HCT116 (cell line): ENCODE data around the gene TRIM65. TPM values are rescaled to one million over a fixed set of nuclear protein-coding genes. Genes with fewer than 3 reads are reported as not detected.

Experiments used
- ATAC-seq: fragments of 200-7000 bp; cut with Tn5 transposase; 2 replicates; pipeline ENCODE4 v1.9.1; 2020; ENCODE audit warnings: mild to moderate bottlenecking, moderate library complexity
- BruUV-seq: library from RNA; stranded (reverse); fragments of 400-500 nt; replicated peaks from 2 replicates; lab custom pipeline; 2021; lab: Mats Ljungman, UMichigan
- CTCF ChIA-PET: fragments of 300-600 bp; sonication (Branson Sonifier 250); formaldehyde crosslinking; loops from one replicate; lab custom pipeline; 2021; ENCODE audit warnings: antibody characterized with exemption; lab: Charles Lee
- POLR2A ChIA-PET: fragments of 300-600, 350-600 bp; sonication (Branson Sonifier 250); formaldehyde crosslinking; loops from one replicate; lab custom pipeline; 2021; ENCODE audit warnings: antibody characterized with exemption; lab: Charles Lee
- RAD21 ChIA-PET, 2 experiments: fragments of 300-600 bp; sonication (Branson Sonifier 250); formaldehyde crosslinking; loops; one replicate each; lab custom pipeline; 2023; ENCODE audit warnings: low total read pairs in 2 of 2; ENCODE audit not compliant: uncharacterized antibody in 2 of 2, unreplicated experiment in 2 of 2, low non-redundant PET in 1 of 2; lab: Charles Lee
- DNase-seq: peaks from one replicate; pipeline ENCODE4 v3.0.0-alpha.2; 2010; ENCODE audit warnings: low read depth, low spot score
- H2AFZ ChIP-seq: fragments of 200-600 bp; shearing (Covaris generic), sonication (generic); 2 replicates; pipeline ENCODE4 v1.6.1; 2017; ENCODE audit warnings: low read depth, mixed run types, mixed read lengths, antibody characterized with exemption, low read length; ENCODE audit not compliant: poor library complexity, severe bottlenecking
- H3K27ac ChIP-seq: 2 replicates; pipeline ENCODE4 v1.5.1; 2012; ENCODE audit warnings: low read depth, low read length
- H3K27me3 ChIP-seq: fragments of 200-600 bp; sonication (generic); 2 replicates; pipeline ENCODE4 v1.6.1; 2016; ENCODE audit warnings: mixed run types, low read length, mixed read lengths; ENCODE audit not compliant: insufficient read depth
- H3K36me3 ChIP-seq, 2 experiments: fragments of 200-500 bp in 1 of 2; fragments of 200-600 bp in 1 of 2; sonication (Bioruptor generic) in 1 of 2; sonication (generic) in 1 of 2; 2 replicates each; pipeline versions ENCODE4 v1.5.1 to v1.6.1; 2014 to 2016; ENCODE audit warnings: low read length in 2 of 2, inconsistent platforms in 1 of 2, mixed read lengths in 1 of 2, mixed run types in 1 of 2; ENCODE audit not compliant: insufficient read depth in 2 of 2, control insufficient read depth in 1 of 2
- H3K4me1 ChIP-seq, 2 experiments: fragments of 200-600 bp in 1 of 2; sonication (generic) in 1 of 2; 2 replicates each; pipeline versions ENCODE4 v1.5.1 to v1.6.1; 2012 to 2017; ENCODE audit warnings: low read length in 2 of 2, inconsistent platforms in 1 of 2, mild to moderate bottlenecking in 1 of 2, mixed read lengths in 1 of 2, mixed run types in 1 of 2, moderate library complexity in 1 of 2; ENCODE audit not compliant: insufficient read depth in 2 of 2, control insufficient read depth in 1 of 2
- H3K4me2 ChIP-seq: fragments of 200-600 bp; sonication (generic); 2 replicates; pipeline ENCODE4 v1.6.1; 2017; ENCODE audit warnings: mixed run types, low read length, mixed read lengths
- H3K4me3 ChIP-seq, 2 experiments: fragments of 200-600 bp in 1 of 2; sonication (generic) in 1 of 2; replicated peaks in 1 of 2; 2 replicates each; pipeline ENCODE4 v1.5.1; 2011 to 2016; ENCODE audit warnings: low read length in 2 of 2, control low read depth in 1 of 2, low read depth in 1 of 2, mild to moderate bottlenecking in 1 of 2, mixed read lengths in 1 of 2, mixed run types in 1 of 2
- H3K79me2 ChIP-seq: fragments of 200-600 bp; sonication (generic); 2 replicates; pipeline ENCODE4 v1.6.1; 2017; ENCODE audit warnings: mild to moderate bottlenecking, mixed run types, low read length, moderate library complexity, mixed read lengths; ENCODE audit not compliant: insufficient read depth
- H3K9ac ChIP-seq: fragments of 200-600 bp; sonication (generic); 2 replicates; pipeline ENCODE4 v1.6.1; 2016; ENCODE audit warnings: low read length, mixed read lengths
- H3K9me2 ChIP-seq: fragments of 200-600 bp; sonication (generic), shearing (Covaris generic); 2 replicates; pipeline ENCODE4 v1.6.1; 2017; ENCODE audit warnings: mixed run types, mild to moderate bottlenecking, moderate library complexity; ENCODE audit not compliant: insufficient read depth
- H3K9me3 ChIP-seq, 2 experiments: fragments of 200-500 bp in 1 of 2; fragments of 200-600 bp in 1 of 2; sonication (Bioruptor generic) in 1 of 2; sonication (generic) in 1 of 2; 2 replicates each; pipeline ENCODE4 v1.6.1; 2014 to 2017; ENCODE audit warnings: low read length in 2 of 2, mixed read lengths in 2 of 2, inconsistent platforms in 1 of 2, low read depth in 1 of 2, mild to moderate bottlenecking in 1 of 2, mixed run types in 1 of 2, moderate library complexity in 1 of 2; ENCODE audit not compliant: control insufficient read depth in 1 of 2, insufficient read depth in 1 of 2
- H4K20me1 ChIP-seq: fragments of 200-600 bp; sonication (generic), shearing (Covaris generic); 2 replicates; pipeline ENCODE4 v1.6.1; 2017; ENCODE audit warnings: mixed run types, mild to moderate bottlenecking, moderate library complexity; ENCODE audit not compliant: insufficient read depth
- ATF3 ChIP-seq: IDR thresholded peaks from 2 replicates; pipeline ENCODE4 v1.6.1; 2012
- CBX3 ChIP-seq: IDR thresholded peaks from 2 replicates; pipeline ENCODE4 v1.6.1; 2012; ENCODE audit warnings: low read depth
- CEBPB ChIP-seq: IDR thresholded peaks from 2 replicates; pipeline ENCODE4 v1.6.1; 2012; ENCODE audit warnings: low read depth
- EGR1 ChIP-seq: IDR thresholded peaks from 2 replicates; pipeline ENCODE4 v1.6.1; 2012; ENCODE audit warnings: low read depth
- ELF1 ChIP-seq: IDR thresholded peaks from 2 replicates; pipeline ENCODE4 v1.6.1; 2012; ENCODE audit warnings: low read depth, borderline replicate concordance
- EZH2phosphoT487 ChIP-seq: fragments of 200-600 bp; IDR thresholded peaks from 2 replicates; pipeline ENCODE4 v1.6.1; 2018; ENCODE audit warnings: antibody characterized with exemption, borderline replicate concordance
- FOSL1 ChIP-seq: IDR thresholded peaks from 2 replicates; pipeline ENCODE4 v1.6.1; 2012; ENCODE audit warnings: low read depth
- JUND ChIP-seq: IDR thresholded peaks from 2 replicates; pipeline ENCODE4 v1.6.1; 2012
- MAX ChIP-seq: IDR thresholded peaks from 2 replicates; pipeline ENCODE4 v1.6.1; 2012
- POLR2A ChIP-seq: IDR thresholded peaks from 2 replicates; pipeline ENCODE4 v1.7.0; 2011; ENCODE audit warnings: borderline replicate concordance; ENCODE audit not compliant: insufficient read depth, insufficient read length; ENCODE audit errors: extremely low read depth
- POLR2AphosphoS5 ChIP-seq: IDR thresholded peaks from 2 replicates; pipeline ENCODE4 v1.6.1; 2011; ENCODE audit warnings: mild to moderate bottlenecking, low read depth, low read length, moderate library complexity
- RAD21 ChIP-seq: IDR thresholded peaks from 2 replicates; pipeline ENCODE4 v1.6.1; 2012; ENCODE audit warnings: low read depth, mild to moderate bottlenecking
- SIN3A ChIP-seq: IDR thresholded peaks from 2 replicates; pipeline ENCODE4 v1.6.1; 2012; ENCODE audit warnings: low read depth
- SP1 ChIP-seq: IDR thresholded peaks from 2 replicates; pipeline ENCODE4 v1.6.1; 2012; ENCODE audit warnings: low read depth
- SRF ChIP-seq: IDR thresholded peaks from 2 replicates; pipeline ENCODE4 v1.6.1; 2012; ENCODE audit warnings: low read depth
- TCF7L2 ChIP-seq: IDR thresholded peaks from 2 replicates; pipeline ENCODE4 v1.7.0; 2011; ENCODE audit warnings: borderline replicate concordance, inconsistent platforms; ENCODE audit not compliant: insufficient read depth, insufficient read length; ENCODE audit errors: extremely low read depth
- YY1 ChIP-seq: IDR thresholded peaks from 2 replicates; pipeline ENCODE4 v1.6.1; 2011; ENCODE audit warnings: low read length, low read depth, moderate library complexity, mild to moderate bottlenecking; ENCODE audit not compliant: insufficient replicate concordance; ENCODE audit errors: extremely low read depth
- ZBTB33 ChIP-seq: IDR thresholded peaks from 2 replicates; pipeline ENCODE4 v1.6.1; 2011; ENCODE audit warnings: mild to moderate bottlenecking, low read length, moderate library complexity; ENCODE audit not compliant: insufficient replicate concordance; ENCODE audit errors: extremely low read depth
- ZNF274 ChIP-seq: fragments of 200-500 bp; sonication (Bioruptor generic); IDR thresholded peaks from 2 replicates; pipeline ENCODE4 v1.6.1; 2014; ENCODE audit warnings: mild to moderate bottlenecking, low read depth, low read length, inconsistent platforms
- intact Hi-C: fragments of 100-400 bp; cut with micrococcal nuclease; formaldehyde crosslinking; loops from 2 replicates; pipeline ENCODE4 v1.10.0; 2022
- total RNA-seq: library from RNA; stranded (reverse); gene quantifications from one replicate; pipeline ENCODE4 v1.2.1, GENCODE V29; 2021; ENCODE audit not compliant: unreplicated experiment

Gene TRIM65
- total RNA-seq, 1 experiment from 2014 or later, result 53.0 TPM

- TF ChIP-seq JUND, result no peak
- TF ChIP-seq SP1, result no peak
Measured at GRCh38 chr17:75845933-75846691, 50.6 kb downstream of the TRIM65 start (continued).

- intact Hi-C loops, result loop anchor here (1.0 to 2.0 kb wide), 2 partner anchors 10 to 60 kb away; partner anchors contain the start of genes UNK and WBP2
- H3K4me1 ChIP-seq, result peaks cover 33 to 63% of the 10 kb centered on the region in 2 experiments
- H3K4me2 ChIP-seq, result peak overlapping the region; percentile 99
- peak overlapping the region; percentile 86 for H3K9ac ChIP-seq
- no TSS peak for BruUV-seq
- ChIA-PET CTCF (interaction anchor here (0.9 to 3.3 kb wide), 17 partner anchors 10 to 212 kb away, joined by 3 to 46 read pairs (median 5); partner anchors contain the start of gene WBP2), RAD21 (interaction anchor here (1.1 to 1.4 kb wide), 2 partner anchors 9 to 69 kb away, joined by 3 to 4 read pairs; no protein-coding TSS in a partner anchor), POLR2A (interaction anchor here (0.7 to 3.3 kb wide), 13 partner anchors 10 to 72 kb away, joined by 3 to 42 read pairs (median 5); partner anchors contain the start of genes TRIM47, UNK and WBP2)
- H4K20me1 ChIP-seq, result no peaks in the 10 kb centered on the region
- no peaks in the 10 kb centered on the region for H3K79me2 ChIP-seq
- peak overlapping the region; percentile 88 for H3K27ac ChIP-seq
- no peak overlapping the region for H2AFZ ChIP-seq
- H3K4me3 ChIP-seq, result peak overlapping the region; percentile 46 to 57
- H3K27me3 ChIP-seq, result no peaks in the 10 kb centered on the region
- ATAC-seq, result peak; percentile 86
- peak; percentile 96 for DNase-seq
- no peaks in the 10 kb centered on the region for H3K9me3 ChIP-seq
- no peaks in the 10 kb centered on the region for H3K9me2 ChIP-seq
- H3K36me3 ChIP-seq, result peaks cover 19 to 21% of the 10 kb centered on the region in 2 experiments; a peak in 3 of 4 replicates
- TF ChIP-seq RAD21, result no peak
- no peak for TF ChIP-seq ZBTB33
- no peak; the same call in 1 of the 2 replicates for TF ChIP-seq SP1
- TF ChIP-seq SIN3A, result no peak; the same call in 1 of the 2 replicates
- no peak for TF ChIP-seq CEBPB
- no peak for TF ChIP-seq EZH2phosphoT487
- no peak for TF ChIP-seq EGR1
- TF ChIP-seq ATF3, result no peak
- TF ChIP-seq ZNF274, result no peak
- TF ChIP-seq TCF7L2, result no peak
- TF ChIP-seq FOSL1, result no peak
- peak; percentile 72 for TF ChIP-seq YY1
- no peak for TF ChIP-seq CBX3
- TF ChIP-seq SRF, result no peak
- peak; percentile 23 for TF ChIP-seq POLR2AphosphoS5
- TF ChIP-seq POLR2A, result no peak
- no peak for TF ChIP-seq ELF1
- peak; percentile 47; the same call in 1 of the 2 replicates for TF ChIP-seq MAX
Measured at GRCh38 chr17:75845058-75845711, 51.6 kb downstream of the TRIM65 start.
